ENCODE results near the gene ST6GALNAC4.

GRCh38 chr9:127940593-127940992, 23.8 kb upstream of the ST6GALNAC4 start:
- TF ChIP-seq POLR2A (IDR thresholded peaks at IDR 0.05; ENCODE audit: low read depth, low read length): no peak
- TF ChIP-seq CTCF (IDR thresholded peaks at IDR 0.05 in 2 of 3, conservative IDR thresholded peaks at IDR 0.05 in 1 of 3; ENCODE audit: control insufficient read depth in 2 of 3, extremely low read depth in 1 of 3, insufficient read depth in 1 of 3, low read depth in 3 of 3, low read length in 3 of 3): no peak
- no peak for TF ChIP-seq BCLAF1 (IDR thresholded peaks at IDR 0.05)
- TF ChIP-seq RFX5 (IDR thresholded peaks at IDR 0.05; ENCODE audit: low read depth, low read length): no peak
- no peak for TF ChIP-seq SUPT20H (IDR thresholded peaks at IDR 0.05; ENCODE audit: borderline replicate concordance, control insufficient read depth, low read depth, low read length)
- no peak for TF ChIP-seq PKNOX1 (IDR thresholded peaks at IDR 0.05)
- no peak for TF ChIP-seq CUX1 (IDR thresholded peaks at IDR 0.05; ENCODE audit: insufficient replicate concordance, low read depth, low read length)
- no peak for TF ChIP-seq FOS (IDR thresholded peaks at IDR 0.05; ENCODE audit: borderline replicate concordance, extremely low read depth, insufficient read length)
- no peak for TF ChIP-seq GABPA (IDR thresholded peaks at IDR 0.05; ENCODE audit: low read depth)
- no peak for TF ChIP-seq EZH2 (IDR thresholded peaks at IDR 0.05; ENCODE audit: borderline replicate concordance, control insufficient read depth, low read depth, low read length)
- no peak for TF ChIP-seq IRF3 (IDR thresholded peaks at IDR 0.05)
- TF ChIP-seq NFYB (IDR thresholded peaks at IDR 0.05; ENCODE audit: insufficient read depth, low read depth, low read length): no peak
- TF ChIP-seq BHLHE40 (IDR thresholded peaks at IDR 0.05; ENCODE audit: borderline replicate concordance in 1 of 2, low read depth in 2 of 2, low read length in 1 of 2): no peak
- no peak for TF ChIP-seq ATF3 (IDR thresholded peaks at IDR 0.05; ENCODE audit: borderline replicate concordance, extremely low read depth, low read depth, low read length)
